ENCODE data around the gene LRP8. TPM values are rescaled to one million over a fixed set of nuclear protein-coding genes. Genes with fewer than 3 reads are reported as not detected.

LRP8 gene
- total and polyA plus RNA-seq, 2 donors from 2014 or later: 1.4 to 6.9 TPM

DNA sequence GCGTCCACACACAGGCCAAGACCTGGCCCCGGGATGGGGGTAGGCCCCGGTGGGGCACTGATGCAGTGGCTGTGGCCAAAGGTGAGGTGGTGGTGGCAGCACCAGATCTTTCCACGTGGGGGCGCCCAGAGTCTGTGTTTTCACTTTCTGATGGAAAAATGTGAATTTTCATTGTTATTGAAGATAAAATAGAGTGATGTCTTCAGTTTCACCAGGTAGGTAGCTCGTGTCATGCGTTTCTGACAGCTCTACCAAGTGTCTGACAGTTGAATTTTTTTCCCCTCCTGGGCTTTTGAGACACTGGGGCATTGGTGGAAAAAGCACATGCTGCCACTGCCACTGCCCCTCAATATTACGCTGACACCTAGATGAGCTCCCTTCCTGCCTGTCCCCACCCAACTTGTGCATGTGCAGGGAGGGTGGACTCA is 49.6 kb downstream of the LRP8 start:
- Histone ChIP-seq H3K4me3 (ENCODE audit: low read length in 3 of 3) (no peak overlapping the region), H3K27me3 (ENCODE audit: control insufficient read depth, insufficient read depth, low read length) (no peaks in the 10 kb centered on the region), H3K27ac (ENCODE audit: low read depth in 2 of 2, low read length in 2 of 2) (no peak overlapping the region), H3K9me3 (ENCODE audit: control insufficient read depth in 2 of 3, insufficient read depth in 1 of 3, low read length in 3 of 3) (no peaks in the 10 kb centered on the region), H3K9ac (ENCODE audit: low read length in 3 of 3) (no peak overlapping the region), H3K4me1 (ENCODE audit: control insufficient read depth in 2 of 3, insufficient read depth in 2 of 3, low read depth in 1 of 3, low read length in 3 of 3) (no peaks in the 10 kb centered on the region), H3K36me3 (ENCODE audit: control insufficient read depth in 2 of 3, insufficient read depth in 3 of 3, low read length in 3 of 3) (no peaks in the 10 kb centered on the region)
- TF ChIP-seq, protein P1, sequence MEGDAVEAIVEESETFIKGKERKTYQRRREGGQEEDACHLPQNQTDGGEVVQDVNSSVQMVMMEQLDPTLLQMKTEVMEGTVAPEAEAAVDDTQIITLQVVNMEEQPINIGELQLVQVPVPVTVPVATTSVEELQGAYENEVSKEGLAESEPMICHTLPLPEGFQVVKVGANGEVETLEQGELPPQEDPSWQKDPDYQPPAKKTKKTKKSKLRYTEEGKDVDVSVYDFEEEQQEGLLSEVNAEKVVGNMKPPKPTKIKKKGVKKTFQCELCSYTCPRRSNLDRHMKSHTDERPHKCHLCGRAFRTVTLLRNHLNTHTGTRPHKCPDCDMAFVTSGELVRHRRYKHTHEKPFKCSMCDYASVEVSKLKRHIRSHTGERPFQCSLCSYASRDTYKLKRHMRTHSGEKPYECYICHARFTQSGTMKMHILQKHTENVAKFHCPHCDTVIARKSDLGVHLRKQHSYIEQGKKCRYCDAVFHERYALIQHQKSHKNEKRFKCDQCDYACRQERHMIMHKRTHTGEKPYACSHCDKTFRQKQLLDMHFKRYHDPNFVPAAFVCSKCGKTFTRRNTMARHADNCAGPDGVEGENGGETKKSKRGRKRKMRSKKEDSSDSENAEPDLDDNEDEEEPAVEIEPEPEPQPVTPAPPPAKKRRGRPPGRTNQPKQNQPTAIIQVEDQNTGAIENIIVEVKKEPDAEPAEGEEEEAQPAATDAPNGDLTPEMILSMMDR (IDR thresholded peaks at IDR 0.05; ENCODE audit: borderline replicate concordance, extremely low read depth, insufficient read depth): peak; percentile 80
- FAIRE-seq: no peak
- DNase-seq: peak; percentile 46 to 77 (median 54)
- intact Hi-C loops (cut with DNase I): loop anchor here (2.0 kb wide), 1 partner anchor 114 kb away; no protein-coding TSS in a partner anchor

DNA sequence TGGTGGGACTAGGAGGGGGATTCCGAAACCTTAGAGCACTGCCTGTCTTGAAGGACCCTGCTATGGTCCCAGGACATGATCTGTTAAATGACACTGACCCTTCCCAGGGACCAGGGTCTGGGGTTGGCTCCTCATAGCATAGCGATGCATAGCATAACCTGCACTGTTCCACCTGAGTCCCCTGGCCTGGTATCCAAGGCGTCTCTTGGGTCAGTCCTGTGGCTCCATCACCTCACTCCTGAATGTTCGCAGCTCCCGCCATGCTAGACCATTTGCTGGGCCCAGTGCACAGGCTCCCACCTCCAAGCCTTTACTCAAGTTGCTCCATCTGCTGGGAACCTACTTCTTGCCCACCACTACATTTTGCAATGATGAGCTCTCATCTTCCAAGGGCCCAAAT is 50.5 kb downstream of the LRP8 start:
- H3K4me1 ChIP-seq (ENCODE audit: control insufficient read depth in 2 of 3, insufficient read depth in 2 of 3, low read depth in 1 of 3, low read length in 3 of 3): no peaks in the 10 kb centered on the region
- no peaks in the 10 kb centered on the region for H3K27me3 ChIP-seq (ENCODE audit: control insufficient read depth, insufficient read depth, low read length)
- DNase-seq (no peak), FAIRE-seq (no peak)
- no peak overlapping the region for H3K27ac ChIP-seq (ENCODE audit: low read depth in 2 of 2, low read length in 2 of 2)
- intact Hi-C loops (cut with DNase I): no loop called here
- H3K36me3 ChIP-seq (ENCODE audit: control insufficient read depth in 2 of 3, insufficient read depth in 3 of 3, low read length in 3 of 3): no peaks in the 10 kb centered on the region
- no peak overlapping the region for H3K9ac ChIP-seq (ENCODE audit: low read length in 3 of 3)
- no peaks in the 10 kb centered on the region for H3K9me3 ChIP-seq (ENCODE audit: control insufficient read depth in 2 of 3, insufficient read depth in 1 of 3, low read length in 3 of 3)
- no peak overlapping the region for H3K4me3 ChIP-seq (ENCODE audit: low read length in 3 of 3)
- TF ChIP-seq, protein P1 (IDR thresholded peaks at IDR 0.05; ENCODE audit: borderline replicate concordance, extremely low read depth, insufficient read depth): no peak

DNA sequence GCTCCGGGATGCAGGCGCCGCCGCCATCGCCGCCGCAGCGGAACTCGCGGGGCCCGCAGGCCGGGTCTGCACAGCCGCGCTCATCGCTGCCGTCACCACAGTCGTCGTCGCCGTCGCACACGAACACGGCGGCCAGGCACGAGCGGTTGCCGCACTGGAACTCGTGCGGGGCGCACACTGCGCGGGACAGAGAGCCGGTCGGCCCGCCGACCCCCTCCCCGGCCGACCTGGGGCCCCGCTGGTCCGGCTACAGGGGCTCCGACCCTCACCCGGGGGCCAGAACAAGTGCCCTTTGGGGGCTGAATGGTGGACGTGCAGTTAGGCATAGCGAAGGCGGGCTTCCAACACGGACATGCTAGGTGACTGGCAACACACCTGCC is 51.0 kb downstream of the LRP8 start:
- H3K9ac ChIP-seq (ENCODE audit: low read length in 3 of 3): no peak overlapping the region
- H3K4me1 ChIP-seq (ENCODE audit: control insufficient read depth in 2 of 3, insufficient read depth in 2 of 3, low read depth in 1 of 3, low read length in 3 of 3): no peaks in the 10 kb centered on the region
- intact Hi-C loops (cut with DNase I): no loop called here
- H3K9me3 ChIP-seq (ENCODE audit: control insufficient read depth in 2 of 3, insufficient read depth in 1 of 3, low read length in 3 of 3): no peaks in the 10 kb centered on the region
- no peak for FAIRE-seq
- H3K27ac ChIP-seq (ENCODE audit: low read depth in 2 of 2, low read length in 2 of 2): no peak overlapping the region
- no peaks in the 10 kb centered on the region for H3K36me3 ChIP-seq (ENCODE audit: control insufficient read depth in 2 of 3, insufficient read depth in 3 of 3, low read length in 3 of 3)
- H3K4me3 ChIP-seq (ENCODE audit: low read length in 3 of 3): no peak overlapping the region
- no peaks in the 10 kb centered on the region for H3K27me3 ChIP-seq (ENCODE audit: control insufficient read depth, insufficient read depth, low read length)
- TF ChIP-seq, protein P1 (IDR thresholded peaks at IDR 0.05; ENCODE audit: borderline replicate concordance, extremely low read depth, insufficient read depth): no peak
- DNase-seq: peak in 1 of 5 donors; percentile 56

Data from kidney (tissue), 14 donors.